Hypothalamus (tissue), 51 donors: ENCODE measurements around the gene RAD50.
"Not testable (repeated sequence)": the region's sequence is repeated elsewhere in the genome, so short reads cannot be mapped to it uniquely, and the experiment has no call there.

Experiments
- DNase-seq, 51 donors: peaks; one replicate each; lab custom pipeline; 2025; lab: John Stamatoyannopoulos, UW

The RAD50 gene

DNA sequence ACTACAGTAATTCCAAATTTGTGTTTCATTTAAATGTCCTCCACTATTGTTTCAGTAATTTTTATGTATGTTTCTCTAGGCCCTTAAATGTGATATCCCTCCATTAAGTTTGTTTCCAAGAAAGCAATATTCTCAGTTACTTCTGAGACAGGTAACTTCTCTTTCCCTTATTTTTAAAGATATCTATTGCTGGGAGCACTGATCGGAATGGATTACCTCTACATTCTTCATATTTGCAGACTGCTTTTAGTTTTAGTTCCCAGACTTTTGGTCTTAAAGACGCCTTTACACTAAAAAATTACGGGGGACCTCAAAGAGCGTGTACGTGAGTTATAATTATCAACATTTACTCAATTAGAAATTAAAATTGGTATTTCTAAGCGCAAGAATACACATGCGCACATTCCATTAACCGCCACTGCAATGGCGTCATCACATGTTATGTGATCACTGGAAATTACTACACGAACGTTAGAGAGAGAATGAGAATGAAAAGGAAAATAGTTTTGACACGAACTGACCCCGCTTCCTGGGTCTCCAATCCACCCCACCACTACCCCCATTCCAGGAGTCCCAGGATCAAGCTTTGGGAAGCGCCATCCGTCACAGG lies 519 bp upstream of the RAD50 start:
- no peak for DNase-seq

GRCh38 chr5:132557478-132558172 lies 848 bp downstream of the RAD50 start:
- DNase-seq, result peak in 11 of 51 donors; percentile 1 to 35 (median 8)

DNA sequence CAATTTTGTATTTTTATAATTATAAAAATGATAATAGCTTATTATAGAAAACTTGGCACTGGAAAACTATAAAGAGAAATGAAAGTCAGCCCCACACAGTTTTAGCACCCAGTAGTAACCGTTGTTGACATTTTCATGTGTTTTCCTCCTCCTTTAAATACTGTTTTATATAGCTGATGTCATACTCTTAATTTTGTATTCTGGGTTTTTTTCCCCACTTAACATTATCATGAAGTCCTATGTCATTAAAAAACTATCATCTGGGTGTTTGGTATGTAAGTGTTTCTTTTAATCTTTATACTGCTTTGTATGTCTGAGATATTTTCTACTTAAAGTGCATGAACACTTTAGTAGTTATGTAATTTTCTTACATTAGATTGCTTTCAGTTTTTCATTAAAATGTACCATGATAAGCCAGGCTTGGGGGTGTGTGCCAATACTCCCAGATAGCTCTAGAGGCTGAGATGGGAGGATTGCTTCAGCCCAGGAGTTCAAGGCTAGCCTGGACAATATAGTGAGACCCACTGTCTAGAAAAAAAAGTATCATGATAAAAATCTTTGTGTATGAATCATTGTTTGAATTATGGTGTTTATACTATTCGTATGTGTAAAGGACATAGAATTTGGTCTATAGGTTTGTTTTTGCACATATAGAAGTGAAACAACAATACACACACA lies 2.7 kb downstream of the RAD50 start:
- DNase-seq, result no peak

DNA sequence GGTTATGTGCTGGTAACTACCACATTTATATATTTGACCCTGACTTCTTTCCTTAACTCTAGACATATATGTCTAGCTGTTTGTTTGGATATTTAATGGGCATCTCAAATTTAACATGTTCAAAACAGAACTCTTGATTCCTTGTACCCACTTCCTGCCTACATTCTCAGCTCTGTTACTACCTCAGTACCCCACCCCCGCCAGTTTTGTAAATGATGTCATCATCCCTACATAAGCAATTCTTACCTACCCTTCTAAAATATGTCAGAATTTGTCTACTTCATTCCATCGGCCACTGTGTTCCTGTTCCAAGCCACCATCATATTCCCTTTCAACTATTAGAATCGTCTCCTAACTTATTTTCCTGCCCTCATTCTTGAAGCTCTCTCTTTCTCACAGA lies 4.8 kb downstream of the RAD50 start:
- DNase-seq, result no peak

DNA sequence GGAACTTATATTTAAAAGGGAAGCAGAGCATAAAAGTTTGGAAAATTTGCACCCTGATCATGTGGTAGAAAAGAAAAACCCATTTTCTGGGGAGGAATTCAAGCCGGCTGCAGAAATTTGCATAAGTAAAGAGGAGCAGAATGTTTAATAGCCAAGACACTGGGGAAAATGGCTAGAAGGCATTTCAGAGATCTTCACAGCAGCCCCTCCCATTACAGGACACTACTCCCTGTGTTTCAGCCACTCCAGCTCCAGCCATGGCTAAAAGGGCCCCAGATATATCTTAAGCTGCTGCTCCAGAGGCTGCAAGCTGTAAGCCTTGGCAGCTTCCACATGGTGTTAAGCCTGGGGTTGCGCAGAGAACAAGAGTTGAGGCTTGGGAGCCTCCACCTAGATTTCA lies 7.8 kb downstream of the RAD50 start:
- DNase-seq, result not testable (repeated sequence)

DNA sequence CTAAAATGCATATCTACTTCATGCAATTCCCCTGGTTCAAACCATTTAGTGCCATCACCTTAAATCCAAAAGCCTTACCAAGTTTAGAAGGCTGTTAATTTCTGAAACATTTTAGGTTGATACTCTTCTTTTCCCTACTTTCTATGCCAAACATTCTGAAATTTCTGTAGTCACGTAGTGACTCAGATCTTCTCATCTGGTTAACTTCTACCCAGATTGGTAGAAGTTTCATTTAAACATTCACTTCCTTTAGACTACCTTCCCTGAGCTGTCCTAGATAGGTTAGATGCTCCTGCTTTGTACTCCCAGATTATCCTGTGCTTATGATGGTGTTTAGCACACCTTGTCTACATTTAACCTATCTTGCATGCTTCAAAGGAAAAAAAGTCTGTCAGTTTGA lies 9.9 kb downstream of the RAD50 start:
- no peak for DNase-seq

GRCh38 chr5:132576123-132576522 lies 19.3 kb downstream of the RAD50 start:
- DNase-seq, result no peak

DNA sequence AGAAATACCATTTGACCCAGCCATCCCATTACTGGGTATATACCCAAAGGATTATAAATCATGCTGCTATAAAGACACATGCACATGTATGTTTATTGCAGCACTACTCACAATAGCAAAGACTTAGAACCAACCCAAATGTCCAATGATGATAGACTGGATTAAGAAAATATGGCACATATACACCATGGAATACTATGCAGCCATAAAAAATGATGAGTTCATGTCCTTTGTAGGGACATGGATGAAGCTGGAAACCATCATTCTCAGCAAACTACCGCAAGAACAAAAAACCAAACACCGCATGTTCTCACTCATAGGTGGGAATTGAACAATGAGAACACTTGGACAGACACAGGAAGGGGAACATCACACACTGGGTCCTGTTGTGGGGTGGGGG lies 27.8 kb downstream of the RAD50 start:
- DNase-seq, result not testable (repeated sequence)

DNA sequence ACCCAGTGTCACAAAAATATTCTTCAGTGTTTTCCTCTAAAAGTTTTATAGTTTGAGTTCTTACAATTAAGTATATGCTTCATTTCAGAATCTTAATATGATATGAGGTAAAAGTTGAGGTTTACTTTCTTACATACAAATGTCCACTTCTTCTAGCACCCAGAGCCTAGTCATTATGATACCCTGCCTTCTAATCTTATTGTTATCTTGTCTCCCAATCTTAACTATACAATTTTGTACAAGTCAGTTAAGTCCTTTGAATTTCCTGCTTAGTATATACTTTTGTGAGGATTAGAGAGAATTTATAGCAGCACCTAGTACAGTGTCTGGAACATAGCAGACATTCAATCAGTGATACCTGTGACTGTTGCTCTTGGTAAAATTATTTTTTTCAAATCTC lies 29.3 kb downstream of the RAD50 start:
- no peak for DNase-seq

DNA sequence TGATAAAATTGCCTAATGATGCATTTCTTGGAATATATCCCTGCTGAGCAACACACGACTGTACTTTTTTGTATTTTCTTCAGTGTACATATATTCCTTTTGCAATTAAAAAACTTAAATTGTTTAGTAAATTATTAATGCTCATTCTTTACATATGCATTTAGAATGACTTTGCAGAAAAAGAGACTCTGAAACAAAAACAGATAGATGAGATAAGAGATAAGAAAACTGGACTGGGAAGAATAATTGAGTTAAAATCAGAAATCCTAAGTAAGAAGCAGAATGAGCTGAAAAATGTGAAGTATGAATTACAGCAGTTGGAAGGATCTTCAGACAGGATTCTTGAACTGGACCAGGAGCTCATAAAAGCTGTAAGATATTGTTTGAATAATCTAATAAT lies 32.7 kb downstream of the RAD50 start:
- DNase-seq, result no peak

GRCh38 chr5:132591145-132591544 lies 34.4 kb downstream of the RAD50 start:
- DNase-seq, result no peak

DNA sequence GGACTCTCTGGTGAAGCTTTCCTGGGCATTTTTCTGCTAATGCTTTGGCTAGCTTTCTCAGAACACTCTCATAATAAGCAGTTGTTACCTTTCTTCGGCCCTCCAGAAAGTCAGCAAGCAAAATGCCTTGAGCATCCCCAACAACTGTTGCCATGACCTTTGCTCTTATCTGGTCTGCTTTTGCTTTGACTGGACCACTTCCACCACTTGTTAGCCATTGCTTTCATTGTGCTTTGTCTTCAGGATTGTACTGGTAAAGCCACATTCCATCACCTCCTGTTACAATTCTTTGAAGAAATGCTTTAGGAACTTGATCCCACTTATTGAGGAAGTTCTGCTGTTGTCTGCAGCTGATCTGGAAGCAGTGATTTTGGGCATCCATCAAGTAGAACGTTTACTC lies 35.7 kb downstream of the RAD50 start:
- no peak for DNase-seq

DNA sequence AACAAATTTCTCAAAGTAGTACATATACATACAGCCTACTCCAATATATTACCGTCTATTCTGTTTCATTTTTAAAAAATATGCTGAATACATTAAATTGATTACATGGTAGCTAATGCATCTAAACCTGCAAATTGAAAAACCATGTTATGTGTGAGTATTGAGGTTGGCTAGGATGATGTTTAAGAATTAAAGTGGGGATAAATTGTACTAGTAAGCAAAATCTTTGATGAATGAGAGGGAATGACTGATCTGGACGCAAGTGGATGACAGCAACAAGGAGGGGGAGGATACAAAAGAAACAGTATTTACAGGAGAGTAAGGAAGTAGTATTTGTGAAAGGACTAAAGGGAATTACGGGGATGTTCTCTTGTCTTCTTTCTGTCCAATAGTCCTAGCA lies 37.4 kb downstream of the RAD50 start:
- DNase-seq, result no peak

- no peak for DNase-seq
Measured at GRCh38 chr5:132595624-132596023, 38.8 kb downstream of the RAD50 start.

GRCh38 chr5:132601071-132601728 lies 44.4 kb downstream of the RAD50 start:
- no peak for DNase-seq

GRCh38 chr5:132607095-132607494 lies 50.3 kb downstream of the RAD50 start:
- no peak for DNase-seq

DNA sequence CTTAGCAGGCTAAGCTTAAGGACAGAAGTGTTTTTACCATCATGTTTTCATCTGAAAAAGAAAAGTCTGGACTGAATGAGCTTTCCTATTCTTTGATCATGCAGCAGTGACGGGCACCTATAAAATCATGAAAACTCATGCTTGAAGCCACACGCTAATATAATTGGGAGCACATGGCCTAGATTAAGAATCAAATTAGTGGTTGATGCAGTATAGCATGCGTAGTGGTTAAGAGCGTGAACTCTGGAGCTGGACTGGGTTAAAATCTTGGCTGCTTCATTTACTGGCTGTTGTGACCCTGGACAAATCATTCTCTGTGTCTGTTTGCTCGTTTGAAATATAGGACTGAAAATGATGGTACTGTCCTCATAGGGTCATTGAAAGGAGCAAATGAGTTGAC lies 51.3 kb downstream of the RAD50 start:
- DNase-seq, result no peak

GRCh38 chr5:132611965-132612364 lies 55.2 kb downstream of the RAD50 start:
- no peak for DNase-seq

DNA sequence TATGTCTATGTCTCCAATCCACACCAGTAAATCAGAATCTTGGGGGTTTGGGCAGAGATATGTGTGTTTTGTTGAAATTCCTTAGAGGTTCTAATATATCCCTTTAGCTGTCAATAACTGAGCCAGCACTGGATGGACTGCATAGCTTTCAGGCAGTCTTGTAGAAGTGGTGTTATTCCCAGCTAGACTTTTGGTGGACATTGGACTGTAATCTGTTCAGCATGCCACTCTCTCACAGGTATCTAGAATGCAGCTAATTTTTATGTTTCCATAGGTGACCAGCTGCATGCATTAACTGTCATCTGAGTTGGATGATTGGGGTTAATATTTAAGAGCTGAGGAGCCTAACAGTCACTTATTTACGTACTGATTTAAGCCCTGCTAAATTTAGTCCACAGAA lies 56.1 kb downstream of the RAD50 start:
- DNase-seq, result no peak

DNA sequence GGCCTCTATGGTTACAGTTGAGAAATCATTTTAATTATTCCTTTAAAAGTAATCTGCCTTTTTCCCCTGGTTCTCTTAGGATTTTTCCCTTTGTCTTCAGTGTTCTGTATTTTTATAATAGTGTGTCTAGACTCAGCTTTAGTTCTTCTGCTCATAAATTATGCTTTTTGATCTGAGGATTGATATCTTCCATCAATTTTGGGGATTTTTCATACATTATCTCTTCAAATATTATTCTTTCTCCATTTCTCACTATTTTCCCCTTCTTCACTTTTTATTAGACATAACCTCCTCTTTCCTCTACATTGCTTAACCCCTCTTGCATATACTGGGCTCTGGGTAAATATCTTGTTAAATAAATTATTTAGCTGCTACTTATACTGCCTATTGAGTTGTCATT lies 64.9 kb downstream of the RAD50 start:
- DNase-seq, result no peak

- no peak for DNase-seq
Measured at GRCh38 chr5:132622608-132623007, 65.8 kb downstream of the RAD50 start.

DNA sequence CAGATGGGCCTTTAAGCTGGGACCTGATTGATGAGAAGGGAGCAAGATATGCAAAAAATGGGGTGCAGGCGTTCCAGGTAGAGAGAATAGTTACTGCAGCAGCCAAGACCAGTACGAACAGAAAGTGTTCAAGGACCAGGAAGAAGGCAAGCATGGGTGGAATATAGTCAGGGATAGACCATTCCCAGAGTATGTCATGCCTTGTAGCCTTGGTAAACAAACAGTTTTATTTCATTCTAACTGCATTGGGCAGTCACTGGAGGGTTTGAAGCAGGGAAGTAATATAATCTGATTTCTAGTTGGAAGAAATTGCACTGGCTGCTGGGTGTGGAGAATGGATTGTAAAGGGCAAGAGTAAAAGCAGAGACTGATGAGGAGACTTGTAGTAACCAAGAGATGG lies 70.7 kb downstream of the RAD50 start:
- DNase-seq, result no peak
